A673 (cell line): ENCODE data around the gene TMX2. TPM values are rescaled to one million over a fixed set of nuclear protein-coding genes. Genes with fewer than 3 reads are reported as not detected.
A peak's percentile ranks its signal among the peaks of the same experiment; 100 is the strongest.

Experiments used
- BruUV-seq: library from RNA; stranded (reverse); fragments of 400-500 nt; replicated peaks from 2 replicates; lab custom pipeline; 2021; lab: Mats Ljungman, UMichigan
- CTCF ChIA-PET: fragments of 300-600 bp; sonication (Branson Sonifier 250); formaldehyde crosslinking; loops from one replicate; lab custom pipeline; 2022; ENCODE audit warnings: antibody characterized with exemption; lab: Charles Lee
- POLR2A ChIA-PET: fragments of 300-600 bp; sonication (Branson Sonifier 250); formaldehyde crosslinking; loops from one replicate; lab custom pipeline; 2022; ENCODE audit warnings: antibody characterized with exemption; ENCODE audit not compliant: low non-redundant PET; lab: Charles Lee
- DNase-seq: peaks from one replicate; pipeline ENCODE4 v3.0.0-alpha.2; 2015; ENCODE audit warnings: low spot score
- H3K27ac ChIP-seq: fragments of 200-600 bp; sonication (generic); 2 replicates; pipeline ENCODE4 v1.5.1; 2016; ENCODE audit warnings: mixed run types, low read depth, mild to moderate bottlenecking, mixed read lengths, antibody characterized with exemption, low read length; ENCODE audit not compliant: poor library complexity, severe bottlenecking
- H3K27me3 ChIP-seq: fragments of 200-600 bp; sonication (generic); replicated peaks from 2 replicates; pipeline ENCODE4 v1.6.1; 2017; ENCODE audit warnings: mixed run types, low read depth, mild to moderate bottlenecking, mixed read lengths, antibody characterized with exemption, low read length; ENCODE audit not compliant: insufficient read depth, poor library complexity
- H3K36me3 ChIP-seq: fragments of 200-600 bp; sonication (generic); 2 replicates; pipeline ENCODE4 v1.6.1; 2016; ENCODE audit warnings: mixed run types, mild to moderate bottlenecking, mixed read lengths, antibody characterized with exemption, low read length; ENCODE audit not compliant: insufficient read depth, poor library complexity, severe bottlenecking
- H3K4me1 ChIP-seq: fragments of 200-600 bp; sonication (generic); 2 replicates; pipeline ENCODE4 v1.6.1; 2017; ENCODE audit warnings: mixed run types, mild to moderate bottlenecking, mixed read lengths, antibody characterized with exemption, low read length; ENCODE audit not compliant: insufficient read depth, poor library complexity, severe bottlenecking
- H3K4me3 ChIP-seq: fragments of 200-600 bp; sonication (generic); 2 replicates; pipeline ENCODE4 v1.5.1; 2016; ENCODE audit warnings: low read depth, mixed run types, mild to moderate bottlenecking, mixed read lengths, low read length; ENCODE audit not compliant: poor library complexity, severe bottlenecking
- H3K9me3 ChIP-seq: fragments of 200-600 bp; sonication (generic); 2 replicates; pipeline ENCODE4 v1.6.1; 2016; ENCODE audit warnings: mixed run types, low read depth, mild to moderate bottlenecking, mixed read lengths, antibody characterized with exemption, low read length; ENCODE audit not compliant: poor library complexity, severe bottlenecking
- EZH2 ChIP-seq: fragments of 200-600 bp; sonication (generic); IDR thresholded peaks from 2 replicates; pipeline ENCODE4 v1.6.1; 2017; ENCODE audit warnings: borderline replicate concordance, low read depth, mild to moderate bottlenecking, mixed read lengths, antibody characterized with exemption, low read length; ENCODE audit not compliant: poor library complexity, severe bottlenecking
- intact Hi-C: fragments of 100-400 bp; cut with micrococcal nuclease; formaldehyde crosslinking; loops from one replicate; pipeline ENCODE4 v1.10.0; 2022; ENCODE audit not compliant: unreplicated experiment
- total RNA-seq: library from RNA; stranded (reverse); gene quantifications from 2 replicates; pipeline ENCODE4 v1.2.3, GENCODE V29; 2021
- TF ChIP-seq, protein P1 (sequence below): fragments of 300-800, 200-600 bp; sonication (generic); conservative IDR thresholded peaks from 2 replicates; pipeline ENCODE4 v1.5.1; 2017; ENCODE audit warnings: low read depth, mild to moderate bottlenecking, antibody characterized with exemption, low read length, moderate library complexity, mixed read lengths

TMX2 gene
- total RNA-seq, 1 experiment from 2014 or later = 186 TPM

DNA sequence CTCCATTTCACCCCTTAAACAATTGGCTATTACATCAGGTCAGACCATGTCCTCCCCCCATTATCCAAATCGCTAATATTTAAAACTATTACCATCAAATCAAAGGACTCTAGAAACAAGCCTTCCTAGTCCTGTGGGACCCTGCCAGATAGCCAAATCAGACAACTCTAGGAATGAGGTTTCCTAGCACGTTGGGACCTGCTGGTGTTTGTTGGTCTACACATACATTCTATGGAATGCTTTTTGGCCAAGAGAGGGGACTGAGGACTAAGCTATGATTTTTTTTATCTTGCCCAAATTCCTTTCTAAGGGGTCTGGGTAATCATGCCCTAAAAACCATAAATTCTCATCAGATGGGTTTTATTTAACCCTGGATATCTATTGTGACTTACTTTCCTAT, 14.8 kb downstream of the TMX2 start:
- no peaks in the 10 kb centered on the region for H3K9me3 ChIP-seq
- no peaks in the 10 kb centered on the region for H3K4me1 ChIP-seq
- DNase-seq = no peak
- no peak overlapping the region for H3K27ac ChIP-seq
- ChIA-PET POLR2A (no interaction called here), CTCF (no interaction called here)
- BruUV-seq = no TSS peak
- TF ChIP-seq, protein P1, sequence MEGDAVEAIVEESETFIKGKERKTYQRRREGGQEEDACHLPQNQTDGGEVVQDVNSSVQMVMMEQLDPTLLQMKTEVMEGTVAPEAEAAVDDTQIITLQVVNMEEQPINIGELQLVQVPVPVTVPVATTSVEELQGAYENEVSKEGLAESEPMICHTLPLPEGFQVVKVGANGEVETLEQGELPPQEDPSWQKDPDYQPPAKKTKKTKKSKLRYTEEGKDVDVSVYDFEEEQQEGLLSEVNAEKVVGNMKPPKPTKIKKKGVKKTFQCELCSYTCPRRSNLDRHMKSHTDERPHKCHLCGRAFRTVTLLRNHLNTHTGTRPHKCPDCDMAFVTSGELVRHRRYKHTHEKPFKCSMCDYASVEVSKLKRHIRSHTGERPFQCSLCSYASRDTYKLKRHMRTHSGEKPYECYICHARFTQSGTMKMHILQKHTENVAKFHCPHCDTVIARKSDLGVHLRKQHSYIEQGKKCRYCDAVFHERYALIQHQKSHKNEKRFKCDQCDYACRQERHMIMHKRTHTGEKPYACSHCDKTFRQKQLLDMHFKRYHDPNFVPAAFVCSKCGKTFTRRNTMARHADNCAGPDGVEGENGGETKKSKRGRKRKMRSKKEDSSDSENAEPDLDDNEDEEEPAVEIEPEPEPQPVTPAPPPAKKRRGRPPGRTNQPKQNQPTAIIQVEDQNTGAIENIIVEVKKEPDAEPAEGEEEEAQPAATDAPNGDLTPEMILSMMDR = no peak
- no peak for TF ChIP-seq EZH2
- intact Hi-C loops = no loop called here
- H3K4me3 ChIP-seq = no peak overlapping the region
- no peaks in the 10 kb centered on the region for H3K27me3 ChIP-seq
- H3K36me3 ChIP-seq = peaks cover 6% of the 10 kb centered on the region

DNA sequence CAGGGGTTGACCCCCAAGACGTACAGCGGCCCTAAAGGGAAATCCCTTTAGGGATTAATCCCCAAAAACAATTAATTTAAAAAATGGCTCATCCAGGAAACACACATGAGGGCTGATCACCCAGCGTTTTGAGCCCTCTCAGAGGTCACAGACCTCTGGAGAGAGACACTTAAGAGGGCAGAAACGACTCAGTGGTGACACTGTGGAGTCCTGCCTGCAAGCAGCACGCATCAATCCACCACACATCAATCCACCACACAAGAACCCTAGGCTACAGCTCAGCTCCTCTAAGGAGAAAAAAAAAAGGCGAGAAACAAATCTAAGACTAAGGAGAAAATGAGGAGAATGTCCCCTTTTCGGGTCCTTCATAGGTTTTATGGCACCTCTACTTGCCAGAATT, 16.4 kb downstream of the TMX2 start:
- H3K27me3 ChIP-seq = no peaks in the 10 kb centered on the region
- no peaks in the 10 kb centered on the region for H3K36me3 ChIP-seq
- intact Hi-C loops = no loop called here
- peak overlapping the region; percentile 14 for H3K27ac ChIP-seq
- H3K9me3 ChIP-seq = no peaks in the 10 kb centered on the region
- H3K4me1 ChIP-seq = no peaks in the 10 kb centered on the region
- H3K4me3 ChIP-seq = no peak overlapping the region
- no peak for DNase-seq
- TF ChIP-seq, protein P1 = no peak
- no peak for TF ChIP-seq EZH2
- POLR2A ChIA-PET = no interaction called here
- no TSS peak for BruUV-seq
- CTCF ChIA-PET = no interaction called here

DNA sequence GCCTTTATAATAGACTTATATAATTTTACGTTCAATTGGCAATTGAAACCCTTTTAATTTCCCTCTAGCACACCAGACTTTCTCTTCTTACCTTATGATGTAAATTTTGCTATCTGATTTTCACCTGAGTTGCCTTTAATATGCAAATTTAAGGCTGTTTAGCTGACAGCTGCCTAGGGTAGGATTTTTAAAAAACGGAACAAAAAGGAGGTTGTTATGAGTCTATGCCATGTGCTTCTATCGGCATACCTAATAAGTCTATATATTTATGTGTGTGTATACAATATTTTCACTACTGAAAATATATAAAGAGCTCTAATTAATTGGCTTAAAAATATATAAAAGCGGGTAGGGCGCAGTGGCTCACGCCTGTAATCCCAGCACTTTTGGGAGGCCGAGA, 17.1 kb downstream of the TMX2 start:
- Histone ChIP-seq H3K27me3 (no peaks in the 10 kb centered on the region), H3K4me3 (no peak overlapping the region), H3K36me3 (peaks cover 4% of the 10 kb centered on the region), H3K4me1 (no peaks in the 10 kb centered on the region), H3K9me3 (no peaks in the 10 kb centered on the region), H3K27ac (no peak overlapping the region)
- ChIA-PET POLR2A (no interaction called here), CTCF (no interaction called here)
- DNase-seq = no peak
- BruUV-seq = no TSS peak
- no peak for TF ChIP-seq EZH2
- TF ChIP-seq, protein P1 = no peak
- intact Hi-C loops = no loop called here
